ENCODE measurements around the gene CSMD2.

DNA sequence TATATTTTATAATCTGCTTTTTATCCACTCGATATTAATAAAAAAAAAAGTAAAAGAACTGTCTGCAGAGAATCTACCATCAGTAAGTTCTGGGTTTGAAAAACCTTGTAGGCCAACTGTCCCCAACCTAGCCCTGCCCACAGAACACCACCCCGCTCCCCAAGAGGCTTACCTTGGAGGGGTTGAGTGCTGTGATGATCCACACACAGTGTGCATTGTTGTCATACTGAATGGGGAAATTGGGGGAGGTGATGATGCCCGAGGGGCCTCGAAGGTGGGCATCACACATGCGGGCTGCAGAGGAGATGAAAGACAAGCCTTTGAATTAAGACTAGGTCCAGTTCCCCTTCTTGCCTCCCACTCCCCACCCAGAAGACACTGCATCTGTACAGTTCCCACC, 354.5 kb downstream of the CSMD2 start:
- TF ChIP-seq, protein P1, sequence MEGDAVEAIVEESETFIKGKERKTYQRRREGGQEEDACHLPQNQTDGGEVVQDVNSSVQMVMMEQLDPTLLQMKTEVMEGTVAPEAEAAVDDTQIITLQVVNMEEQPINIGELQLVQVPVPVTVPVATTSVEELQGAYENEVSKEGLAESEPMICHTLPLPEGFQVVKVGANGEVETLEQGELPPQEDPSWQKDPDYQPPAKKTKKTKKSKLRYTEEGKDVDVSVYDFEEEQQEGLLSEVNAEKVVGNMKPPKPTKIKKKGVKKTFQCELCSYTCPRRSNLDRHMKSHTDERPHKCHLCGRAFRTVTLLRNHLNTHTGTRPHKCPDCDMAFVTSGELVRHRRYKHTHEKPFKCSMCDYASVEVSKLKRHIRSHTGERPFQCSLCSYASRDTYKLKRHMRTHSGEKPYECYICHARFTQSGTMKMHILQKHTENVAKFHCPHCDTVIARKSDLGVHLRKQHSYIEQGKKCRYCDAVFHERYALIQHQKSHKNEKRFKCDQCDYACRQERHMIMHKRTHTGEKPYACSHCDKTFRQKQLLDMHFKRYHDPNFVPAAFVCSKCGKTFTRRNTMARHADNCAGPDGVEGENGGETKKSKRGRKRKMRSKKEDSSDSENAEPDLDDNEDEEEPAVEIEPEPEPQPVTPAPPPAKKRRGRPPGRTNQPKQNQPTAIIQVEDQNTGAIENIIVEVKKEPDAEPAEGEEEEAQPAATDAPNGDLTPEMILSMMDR (IDR thresholded peaks at IDR 0.05 in 4 of 5, conservative IDR thresholded peaks at IDR 0.05 in 1 of 5), result no peak
- no peak for TF ChIP-seq POLR2A (IDR thresholded peaks at IDR 0.05)

All from gastrocnemius medialis (tissue), 4 donors.